ENCODE data around the gene ZNF764.

DNA sequence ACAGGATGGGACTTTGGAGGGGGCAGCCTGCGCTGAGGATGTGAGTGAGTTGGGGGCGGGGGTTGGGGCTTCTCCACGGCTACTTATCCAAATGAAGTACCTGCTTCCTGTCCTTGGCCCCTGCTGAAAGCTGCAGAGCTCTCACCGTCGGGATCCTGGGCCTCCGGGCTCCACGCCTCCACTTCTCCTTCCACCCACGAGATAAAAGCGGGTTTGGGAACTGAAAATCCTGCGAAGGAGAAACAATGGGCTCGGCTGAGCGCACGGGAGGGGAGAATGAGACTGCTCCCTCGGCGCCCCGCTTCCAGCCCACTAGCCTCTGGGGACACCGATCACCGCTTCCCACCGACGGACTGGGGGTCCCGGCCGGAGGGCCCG, 26.8 kb upstream of the ZNF764 start:
- TF ChIP-seq POLR2A (IDR thresholded peaks at IDR 0.05; ENCODE audit: low read depth) (no peak), CTCF (IDR thresholded peaks at IDR 0.05) (no peak), POLR2AphosphoS5 (IDR thresholded peaks at IDR 0.05) (no peak), EP300 (IDR thresholded peaks at IDR 0.05) (no peak)

All from esophagus muscularis mucosa (tissue), 4 donors.